GM18502 (cell line): ENCODE measurements around the gene AGXT.

ENCODE experiments used
- ATAC-seq: cut with Tn5 transposase; IDR thresholded peaks from one replicate; pipeline ENCODE4 v1.9.1; 2021; ENCODE audit warnings: mild to moderate bottlenecking; ENCODE audit not compliant: unreplicated experiment, poor library complexity

The AGXT gene

GRCh38 chr2:240884221-240884620, 15.6 kb downstream of the AGXT start:
- ATAC-seq = no peak

DNA sequence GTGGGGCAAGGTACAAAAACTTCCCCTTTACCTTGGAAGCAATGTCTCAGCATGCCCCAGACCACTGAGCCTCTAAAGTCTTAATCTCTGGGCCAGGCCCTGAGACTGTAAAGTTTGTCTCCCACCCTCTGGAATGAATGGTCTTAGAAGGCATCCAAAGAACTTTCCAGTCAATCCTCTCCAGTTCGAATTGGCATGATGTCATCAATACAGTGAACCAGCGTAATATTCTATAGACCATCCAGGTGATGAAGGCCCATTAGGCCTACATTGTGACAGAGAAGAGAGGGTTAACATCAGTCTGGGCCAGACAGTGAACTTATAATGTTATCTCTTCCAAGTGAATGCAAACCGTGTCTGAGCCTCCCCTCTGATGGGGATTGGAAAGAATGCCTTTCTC, 16.1 kb downstream of the AGXT start:
- no peak for ATAC-seq

GRCh38 chr2:240885566-240885965, 16.9 kb downstream of the AGXT start:
- ATAC-seq = no peak

GRCh38 chr2:240886023-240886565, 17.5 kb downstream of the AGXT start:
- ATAC-seq = no peak

DNA sequence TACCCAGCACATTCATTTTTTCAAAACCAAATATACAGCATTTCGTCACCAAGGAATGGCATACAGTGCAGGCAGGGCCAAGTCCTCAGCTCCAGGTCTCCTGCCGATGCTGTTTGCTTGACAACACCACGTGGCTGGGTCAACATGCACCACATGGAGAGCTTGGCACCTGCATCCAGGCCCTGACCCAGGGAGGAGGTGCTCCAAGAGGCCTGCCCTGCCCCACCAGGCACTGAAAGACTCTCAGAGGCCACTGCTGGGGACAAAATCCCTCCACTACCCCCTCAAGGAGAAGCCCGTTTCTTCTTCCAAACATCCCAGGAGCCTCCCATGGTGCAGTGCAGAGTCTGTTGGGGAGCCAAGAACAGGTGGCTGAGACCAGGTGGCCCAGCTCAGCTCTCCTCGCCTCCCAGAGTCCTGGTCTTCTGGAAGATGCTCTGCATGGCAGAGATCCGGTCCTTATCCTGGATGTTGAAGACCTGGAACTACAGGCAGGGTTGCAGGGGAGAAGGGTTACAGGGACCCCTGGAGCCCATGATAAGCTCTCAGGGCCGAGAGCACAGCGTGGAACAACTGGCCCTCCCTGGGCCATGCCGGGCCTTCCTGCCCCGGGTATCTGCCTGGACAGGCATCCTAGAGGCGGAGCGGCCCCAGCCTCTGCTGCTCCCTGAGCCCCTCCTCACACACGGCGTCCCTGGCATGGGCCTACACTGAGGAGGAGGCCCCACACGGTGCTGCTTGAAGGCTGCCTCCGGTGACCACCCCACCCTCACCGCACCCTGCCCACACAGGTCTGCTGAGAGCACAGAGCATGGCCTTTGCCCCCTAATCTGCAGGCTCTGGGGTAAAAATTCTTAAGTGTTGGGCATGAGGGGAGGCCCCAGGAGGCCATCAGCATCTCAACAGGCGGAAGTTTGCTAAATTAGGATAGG, 18.3 kb downstream of the AGXT start:
- no peak for ATAC-seq

GRCh38 chr2:240887631-240888030, 19.0 kb downstream of the AGXT start:
- ATAC-seq = no peak

GRCh38 chr2:240888130-240888889, 19.7 kb downstream of the AGXT start:
- ATAC-seq = no peak

GRCh38 chr2:240888890-240889573, 20.4 kb downstream of the AGXT start:
- no peak for ATAC-seq

DNA sequence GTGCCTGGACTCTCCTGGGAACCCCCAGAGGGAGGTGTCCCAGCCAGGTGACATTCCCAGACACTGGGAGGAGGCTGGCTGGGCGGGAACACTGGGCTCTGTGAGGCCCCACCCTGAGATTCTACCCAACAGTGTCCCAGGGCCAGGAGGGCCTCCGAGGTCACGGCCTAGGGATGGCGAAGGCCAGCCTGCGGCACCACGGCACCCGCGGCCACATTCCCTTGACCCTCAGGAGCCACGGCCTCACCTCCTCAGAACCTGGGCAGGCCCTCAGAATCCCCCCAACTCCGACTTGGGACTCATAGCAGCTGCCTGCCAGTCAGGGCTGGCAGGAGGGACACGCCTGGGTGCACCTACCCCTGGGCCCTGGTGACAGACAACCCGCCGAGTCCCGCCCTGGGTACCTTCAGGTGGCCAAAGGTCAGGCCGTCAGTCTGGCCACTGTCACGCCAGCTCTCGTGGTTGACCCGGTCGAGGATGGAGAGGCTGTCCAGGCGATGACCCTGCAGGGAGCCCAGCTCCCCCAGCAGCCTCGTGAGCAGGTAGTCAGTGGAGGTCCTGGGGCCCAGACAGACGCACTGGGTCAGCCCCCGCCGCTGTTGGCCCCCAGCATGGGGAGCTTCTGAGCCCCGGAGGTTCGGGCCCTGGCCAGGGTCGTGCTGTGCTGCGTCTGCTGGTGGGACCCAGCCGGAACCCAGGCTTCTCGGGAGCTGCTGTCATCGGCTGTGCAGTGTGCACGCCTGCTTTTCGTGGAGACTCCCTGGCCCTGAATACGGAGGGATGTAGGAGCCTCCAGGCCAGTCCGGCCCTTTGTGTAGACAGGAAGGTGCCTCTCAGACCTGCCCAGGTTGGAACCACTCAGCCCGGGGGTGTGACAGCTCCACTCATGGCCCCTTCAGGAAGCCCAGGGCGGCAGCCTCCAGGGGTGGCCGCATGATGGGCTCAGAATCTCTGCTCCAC, 21.3 kb downstream of the AGXT start:
- ATAC-seq = no peak

DNA sequence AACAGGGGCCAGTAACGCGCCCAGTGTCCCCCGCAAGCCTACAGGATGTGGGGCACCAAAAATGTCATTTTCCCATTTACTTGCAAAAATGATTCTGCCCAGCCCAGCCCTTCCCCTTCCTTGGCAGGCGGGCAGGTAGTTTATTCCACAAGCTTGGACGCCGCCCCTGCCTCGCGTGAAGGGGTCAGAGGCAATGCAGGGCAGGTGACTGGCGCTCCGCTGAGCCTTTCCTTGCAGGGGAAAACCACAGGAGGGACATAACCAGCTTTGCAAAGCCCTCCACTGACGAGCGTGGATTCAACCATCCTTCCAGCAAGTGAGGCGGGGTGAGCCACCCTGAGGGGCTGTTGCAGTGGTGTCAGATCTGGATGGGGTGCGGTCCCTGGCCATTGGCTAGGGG, 22.1 kb downstream of the AGXT start:
- ATAC-seq = no peak

GRCh38 chr2:240891492-240892340, 23.1 kb downstream of the AGXT start:
- no peak for ATAC-seq

GRCh38 chr2:240892356-240892755, 23.7 kb downstream of the AGXT start:
- ATAC-seq = no peak

GRCh38 chr2:240892925-240893324, 24.3 kb downstream of the AGXT start:
- ATAC-seq = no peak

DNA sequence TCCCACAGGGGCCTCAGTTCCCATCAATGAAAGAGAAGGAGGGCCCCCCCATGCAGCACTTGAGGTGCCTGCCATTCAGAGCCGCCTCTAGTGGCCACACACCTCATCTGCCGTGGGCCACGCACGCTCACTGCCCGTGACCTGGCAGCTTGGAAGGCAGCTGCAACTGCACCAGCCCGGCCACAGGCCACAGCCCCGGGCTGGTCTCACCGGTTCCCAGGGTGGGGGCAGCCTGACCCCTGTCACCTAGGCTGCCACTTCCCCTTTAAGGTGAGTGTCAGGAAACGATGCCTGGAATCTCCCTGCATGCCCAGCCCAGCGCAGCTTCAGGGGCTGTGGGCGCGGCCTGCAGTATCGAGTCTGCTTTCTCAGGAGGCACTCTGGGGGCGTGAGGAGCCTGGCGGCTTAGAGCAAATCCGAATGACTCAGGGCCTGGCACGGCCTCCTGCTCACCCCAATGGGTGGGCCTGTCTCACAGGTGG, 24.8 kb downstream of the AGXT start:
- ATAC-seq = no peak

- no peak for ATAC-seq
Observed at GRCh38 chr2:240894006-240894405, 25.4 kb downstream of the AGXT start.

DNA sequence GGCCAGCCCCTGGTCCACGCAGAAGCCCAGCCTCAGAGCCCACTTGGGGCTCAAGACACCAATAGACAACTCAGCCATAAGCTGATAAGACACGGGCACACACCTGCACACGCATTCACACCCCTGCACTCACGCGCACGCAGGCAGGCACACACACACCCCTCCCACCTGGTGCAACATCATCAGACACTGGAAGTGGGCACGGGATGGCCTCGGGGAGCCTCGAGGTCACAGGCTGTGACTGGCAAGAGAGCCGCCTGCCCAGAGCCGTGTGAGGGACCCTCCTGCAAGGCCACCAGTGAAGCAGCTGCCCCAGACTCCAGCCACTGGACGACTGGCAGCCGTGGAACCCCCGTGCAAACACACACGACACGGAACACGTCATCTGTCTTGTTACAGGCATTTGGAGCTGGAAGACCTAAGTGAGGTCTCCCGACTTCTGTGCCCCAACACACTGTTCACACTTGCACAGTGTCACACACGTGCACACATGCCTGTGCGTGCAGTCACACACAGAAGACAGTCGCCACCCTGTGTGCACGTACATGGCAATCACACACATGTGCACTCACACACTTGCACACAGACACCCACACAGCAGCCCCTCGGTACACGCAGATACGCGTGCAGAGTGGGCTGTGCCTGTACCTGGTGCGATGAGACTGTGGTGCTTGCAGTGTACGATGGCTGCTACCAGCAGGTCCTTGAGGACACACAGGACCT, 26.4 kb downstream of the AGXT start:
- ATAC-seq = no peak

- ATAC-seq = no peak
Observed at GRCh38 chr2:240895656-240896388, 27.2 kb downstream of the AGXT start, which contains the start of gene MAB21L4. TSS of gene MAB21L4 (minus strand) at chr2:240896156. CDS start at chr2:240895997, 159 bp downstream.
